Breast epithelium (tissue), 3 donors: ENCODE measurements around the gene FGFBP2.

Source experiments
- CTCF ChIP-seq, 3 donors: fragments of 450-650 bp; IDR thresholded peaks; one replicate each; pipeline ENCODE4 v1.5.1; 2016 to 2017; ENCODE audit warnings: antibody characterized with exemption in 3 of 3, mild to moderate bottlenecking in 3 of 3, moderate library complexity in 3 of 3
- POLR2A ChIP-seq: fragments of 450-650 bp; IDR thresholded peaks from one replicate; pipeline ENCODE4 v1.6.1; 2016; ENCODE audit warnings: antibody characterized with exemption, mild to moderate bottlenecking, moderate library complexity
- POLR2AphosphoS5 ChIP-seq, 3 donors: sonication (generic); formaldehyde crosslinking; IDR thresholded peaks; one replicate each; pipeline ENCODE4 v1.6.1; 2017; ENCODE audit warnings: antibody characterized with exemption in 3 of 3

GRCh38 chr4:15964159-15964558, 1.2 kb upstream of the FGFBP2 start:
- no peak for TF ChIP-seq POLR2A
- TF ChIP-seq CTCF (IDR thresholded peaks at IDR 0.05): no peak
- TF ChIP-seq POLR2AphosphoS5 (IDR thresholded peaks at IDR 0.05): no peak
